Measurements from ENCODE around the gene AKAP1.

Gene AKAP1

DNA sequence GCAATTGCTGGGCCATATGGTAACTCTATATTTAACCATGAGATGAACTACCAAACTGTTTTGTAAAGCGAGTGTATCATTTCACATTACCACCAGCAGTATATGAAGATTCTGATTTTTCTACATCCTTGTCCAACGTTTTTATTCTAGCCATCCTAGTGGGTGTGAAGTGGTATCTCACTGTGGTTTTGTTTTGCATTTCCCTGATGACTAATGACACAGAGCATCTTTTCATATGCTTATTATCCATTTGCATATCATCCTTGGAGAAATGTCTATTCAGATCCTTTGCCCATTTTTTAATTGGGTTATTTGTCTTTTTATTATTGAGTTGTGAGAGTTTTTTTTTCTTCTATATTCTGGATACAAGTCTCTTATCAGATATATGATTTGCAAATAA, 83.6 kb downstream of the AKAP1 start:
- H3K4me1 ChIP-seq, result no peaks in the 10 kb centered on the region
- peaks cover 0 to 8% of the 10 kb centered on the region in 2 donors for H3K27me3 ChIP-seq
- no peaks in the 10 kb centered on the region for H3K9me3 ChIP-seq
- DNase-seq, result no peak
- H3K27ac ChIP-seq, result no peak overlapping the region
- TF ChIP-seq, protein P1, sequence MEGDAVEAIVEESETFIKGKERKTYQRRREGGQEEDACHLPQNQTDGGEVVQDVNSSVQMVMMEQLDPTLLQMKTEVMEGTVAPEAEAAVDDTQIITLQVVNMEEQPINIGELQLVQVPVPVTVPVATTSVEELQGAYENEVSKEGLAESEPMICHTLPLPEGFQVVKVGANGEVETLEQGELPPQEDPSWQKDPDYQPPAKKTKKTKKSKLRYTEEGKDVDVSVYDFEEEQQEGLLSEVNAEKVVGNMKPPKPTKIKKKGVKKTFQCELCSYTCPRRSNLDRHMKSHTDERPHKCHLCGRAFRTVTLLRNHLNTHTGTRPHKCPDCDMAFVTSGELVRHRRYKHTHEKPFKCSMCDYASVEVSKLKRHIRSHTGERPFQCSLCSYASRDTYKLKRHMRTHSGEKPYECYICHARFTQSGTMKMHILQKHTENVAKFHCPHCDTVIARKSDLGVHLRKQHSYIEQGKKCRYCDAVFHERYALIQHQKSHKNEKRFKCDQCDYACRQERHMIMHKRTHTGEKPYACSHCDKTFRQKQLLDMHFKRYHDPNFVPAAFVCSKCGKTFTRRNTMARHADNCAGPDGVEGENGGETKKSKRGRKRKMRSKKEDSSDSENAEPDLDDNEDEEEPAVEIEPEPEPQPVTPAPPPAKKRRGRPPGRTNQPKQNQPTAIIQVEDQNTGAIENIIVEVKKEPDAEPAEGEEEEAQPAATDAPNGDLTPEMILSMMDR (IDR thresholded peaks at IDR 0.05), result no peak
- intact Hi-C loops (cut with DNase I; ENCODE audit: low total_unique reads), result no loop called here
- H3K36me3 ChIP-seq, result no peaks in the 10 kb centered on the region
- H3K4me3 ChIP-seq, result no peak overlapping the region

DNA sequence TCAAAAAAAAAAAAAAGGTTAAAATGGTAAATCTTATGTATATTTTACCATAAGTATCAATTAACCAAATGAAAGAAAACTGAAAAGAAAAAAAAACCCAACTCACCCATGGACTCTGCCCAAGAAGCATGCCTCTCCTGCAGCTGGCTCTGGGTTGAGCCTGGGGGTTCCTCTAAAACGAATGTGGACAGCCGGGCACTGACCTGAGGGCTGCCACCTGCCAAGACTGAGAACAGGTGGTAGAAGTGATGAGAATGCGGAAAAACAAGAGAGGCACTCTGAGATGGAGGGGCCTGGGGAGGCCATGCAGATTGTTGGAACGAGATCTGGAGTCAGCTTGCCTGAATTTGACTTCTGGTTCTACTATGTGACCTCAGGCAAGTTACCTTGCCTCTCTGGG, 85.8 kb downstream of the AKAP1 start:
- intact Hi-C loops (cut with DNase I; ENCODE audit: low total_unique reads), result no loop called here

More for the DNA sequence above, 85.8 kb downstream of the AKAP1 start:
- no peaks in the 10 kb centered on the region for H3K9me3 ChIP-seq
- no peak overlapping the region for H3K4me3 ChIP-seq
- no peak for DNase-seq
- H3K27ac ChIP-seq, result no peak overlapping the region
- H3K36me3 ChIP-seq, result no peaks in the 10 kb centered on the region
- no peaks in the 10 kb centered on the region for H3K4me1 ChIP-seq
- TF ChIP-seq, protein P1 (IDR thresholded peaks at IDR 0.05), result no peak
- H3K27me3 ChIP-seq, result peaks cover 0 to 5% of the 10 kb centered on the region in 2 donors
